Measurements from ENCODE around the gene ARL3. TPM values are rescaled to one million over a fixed set of nuclear protein-coding genes. Genes with fewer than 3 reads are reported as not detected.
A peak's percentile ranks its signal among the peaks of the same experiment; 100 is the strongest.

Gene ARL3
- total RNA-seq, 1 experiment from 2014 or later: 13.3 TPM

GRCh38 chr10:102644066-102644645 lies 70.0 kb downstream of the ARL3 start, which contains the start of gene TRIM8:
Gene TRIM8, plus strand, starts transcription at chr10:102644479. Its CDS starts 139 bp downstream, at chr10:102644618.
- H2AFZ ChIP-seq (ENCODE audit: low read depth, low read length, poor library complexity, severe bottlenecking): no peak within 1 kb of the TSS
- H4K20me1 ChIP-seq (ENCODE audit: insufficient read depth): no peaks in the 10 kb centered on the region; the same call in 1 of the 2 replicates
- no TSS peak for BruUV-seq (replicated peaks)
- ChIA-PET POLR2A (interaction anchor here (1.4 to 1.6 kb wide), 3 partner anchors 13 to 194 kb away, joined by 3 to 5 read pairs (median 3); no protein-coding TSS in a partner anchor), CTCF (interaction anchor here (1.0 to 2.8 kb wide), 6 partner anchors 26 to 141 kb away, joined by 3 to 13 read pairs (median 6); partner anchors contain the start of genes ACTR1A and SUFU), RAD21 (ENCODE audit: low non-redundant PET in 1 of 2, low total read pairs in 2 of 2, uncharacterized antibody in 2 of 2, unreplicated experiment in 2 of 2) (interaction anchor here (0.7 to 1.3 kb wide), 2 partner anchors 40 to 56 kb away, joined by 4 to 5 read pairs; no protein-coding TSS in a partner anchor)
- H3K4me1 ChIP-seq (ENCODE audit: control insufficient read depth in 1 of 2, insufficient read depth in 2 of 2, low read length in 2 of 2): peaks cover 17 to 43% of the 10 kb centered on the region in 2 experiments
- H3K36me3 ChIP-seq (ENCODE audit: control insufficient read depth in 1 of 2, insufficient read depth in 2 of 2, low read length in 2 of 2): peaks cover 2 to 12% of the 10 kb centered on the region in 2 experiments; a peak in 1 of 4 replicates
- DNase-seq (ENCODE audit: low read depth, low spot score): no peak
- H3K27ac ChIP-seq (ENCODE audit: low read depth, low read length): peak within 1 kb of the TSS; percentile 86
- peaks cover 49% of the 10 kb centered on the region for H3K79me2 ChIP-seq (ENCODE audit: insufficient read depth, low read length)
- ATAC-seq: peak; percentile 40
- intact Hi-C loops (cut with micrococcal nuclease): loop anchor here (2.0 to 5.0 kb wide), 2 partner anchors 71 to 1582 kb away; partner anchors contain the start of genes ARL3, KAZALD1 and SFXN2
- H3K9me3 ChIP-seq (ENCODE audit: control insufficient read depth in 1 of 2, insufficient read depth in 1 of 2, low read depth in 1 of 2, low read length in 2 of 2): no peaks in the 10 kb centered on the region
- H3K4me3 ChIP-seq (replicated peaks in 1 of 2; ENCODE audit: low read depth in 1 of 2, low read length in 2 of 2): peak within 1 kb of the TSS; percentile 79 to 97
- H3K4me2 ChIP-seq (ENCODE audit: low read length): peak within 1 kb of the TSS; percentile 95
- no peak for TF ChIP-seq ATF3 (IDR thresholded peaks at IDR 0.05)
- TF ChIP-seq ZBTB33 (IDR thresholded peaks at IDR 0.05; ENCODE audit: extremely low read depth, insufficient replicate concordance, low read length): no peak
- TF ChIP-seq CEBPB (IDR thresholded peaks at IDR 0.05; ENCODE audit: low read depth): no peak
- TF ChIP-seq ZNF274 (IDR thresholded peaks at IDR 0.05; ENCODE audit: low read depth, low read length): no peak
- no peak for TF ChIP-seq ELF1 (IDR thresholded peaks at IDR 0.05; ENCODE audit: borderline replicate concordance, low read depth)
- TF ChIP-seq ZFX (IDR thresholded peaks at IDR 0.05): peak; percentile 96
- H3K9me2 ChIP-seq (ENCODE audit: insufficient read depth): no peaks in the 10 kb centered on the region
- peak within 1 kb of the TSS; percentile 67 for H3K9ac ChIP-seq (ENCODE audit: low read length)
- H3K27me3 ChIP-seq (ENCODE audit: insufficient read depth, low read length): no peaks in the 10 kb centered on the region

All from HCT116 (cell line).